Measurements from ENCODE around the gene TTLL9.
A peak's percentile ranks its signal among the peaks of the same experiment; 100 is the strongest.

TTLL9 gene

DNA sequence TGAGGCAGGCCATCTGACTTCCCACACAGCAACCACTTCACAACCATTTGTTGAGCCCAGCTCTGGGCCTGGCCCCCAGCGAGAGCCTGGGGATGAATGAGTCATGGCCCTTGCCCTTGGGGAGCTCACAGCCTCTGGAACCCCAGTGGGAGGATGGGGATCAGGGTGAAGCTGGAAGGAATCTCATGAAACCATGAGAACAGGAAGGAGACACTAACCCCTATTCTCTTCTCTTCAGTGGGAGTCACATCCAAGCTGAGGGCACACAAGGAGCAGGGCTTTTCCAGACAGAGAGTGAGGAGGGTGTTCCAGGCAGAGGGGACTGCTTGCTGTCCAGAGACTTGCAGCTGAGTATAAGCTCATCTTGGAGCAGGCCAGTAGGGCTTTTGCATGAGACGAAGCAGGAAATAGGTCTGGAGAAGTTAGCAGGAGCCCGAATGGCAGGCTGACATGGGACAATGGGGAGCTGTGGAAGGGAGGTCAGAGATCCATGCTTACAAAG lies 32.5 kb upstream of the TTLL9 start:
- Histone ChIP-seq H3K4me1 (ENCODE audit: control insufficient read depth, insufficient read depth, low read length, unreplicated experiment) (peaks cover 59% of the 10 kb centered on the region), H3K4me3 (ENCODE audit: low read depth, low read length) (peak overlapping the region; percentile 15; the same call in 1 of the 2 replicates), H2AFZ (ENCODE audit: low read length, unreplicated experiment) (no peak overlapping the region), H3K36me3 (ENCODE audit: insufficient read depth, low read length) (no peaks in the 10 kb centered on the region), H3K27ac (ENCODE audit: low read depth, low read length) (peak overlapping the region; percentile 34; the same call in 1 of the 2 replicates), H3K27me3 (ENCODE audit: insufficient read depth, low read length) (no peaks in the 10 kb centered on the region), H3K79me2 (ENCODE audit: control insufficient read depth, insufficient read depth, low read length, unreplicated experiment) (no peaks in the 10 kb centered on the region)

DNA sequence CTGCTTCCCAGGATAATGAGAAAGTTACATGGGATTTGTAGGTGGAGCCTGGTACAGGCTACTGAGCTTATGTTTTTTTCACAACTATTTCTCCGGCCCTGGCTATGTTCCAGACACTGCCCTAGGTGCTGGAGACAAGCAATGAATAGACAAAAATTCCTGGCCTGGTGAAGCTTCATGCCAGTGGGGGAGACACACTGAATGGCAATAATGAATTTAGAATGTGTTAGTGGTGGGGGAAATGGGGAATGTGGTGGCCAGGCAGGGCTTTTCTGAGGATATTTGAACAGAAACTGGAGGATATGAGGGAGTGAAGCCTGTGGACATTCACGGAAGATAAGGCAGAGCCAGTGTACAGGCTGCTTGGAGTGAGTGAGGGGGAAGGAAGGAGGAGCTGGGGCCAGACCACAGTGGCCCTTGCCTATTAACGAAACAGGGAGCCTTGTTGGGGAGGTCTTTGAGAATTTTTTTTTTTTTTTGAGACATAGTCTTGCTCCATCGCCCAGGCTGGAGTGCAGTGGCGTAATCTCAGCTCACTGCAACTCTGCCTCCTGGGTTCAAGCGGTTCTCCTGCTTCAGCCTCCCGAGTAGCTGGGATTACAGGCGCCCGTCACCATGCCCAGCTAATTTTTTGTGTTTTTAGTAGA lies 31.7 kb upstream of the TTLL9 start:
- Histone ChIP-seq H3K4me1 (ENCODE audit: control insufficient read depth, insufficient read depth, low read length, unreplicated experiment) (peaks cover 68% of the 10 kb centered on the region), H3K79me2 (ENCODE audit: control insufficient read depth, insufficient read depth, low read length, unreplicated experiment) (no peaks in the 10 kb centered on the region), H2AFZ (ENCODE audit: low read length, unreplicated experiment) (no peak overlapping the region), H3K27ac (ENCODE audit: low read depth, low read length) (no peak overlapping the region), H3K4me3 (ENCODE audit: low read depth, low read length) (no peak overlapping the region), H3K27me3 (ENCODE audit: insufficient read depth, low read length) (no peaks in the 10 kb centered on the region), H3K36me3 (ENCODE audit: insufficient read depth, low read length) (no peaks in the 10 kb centered on the region)

DNA sequence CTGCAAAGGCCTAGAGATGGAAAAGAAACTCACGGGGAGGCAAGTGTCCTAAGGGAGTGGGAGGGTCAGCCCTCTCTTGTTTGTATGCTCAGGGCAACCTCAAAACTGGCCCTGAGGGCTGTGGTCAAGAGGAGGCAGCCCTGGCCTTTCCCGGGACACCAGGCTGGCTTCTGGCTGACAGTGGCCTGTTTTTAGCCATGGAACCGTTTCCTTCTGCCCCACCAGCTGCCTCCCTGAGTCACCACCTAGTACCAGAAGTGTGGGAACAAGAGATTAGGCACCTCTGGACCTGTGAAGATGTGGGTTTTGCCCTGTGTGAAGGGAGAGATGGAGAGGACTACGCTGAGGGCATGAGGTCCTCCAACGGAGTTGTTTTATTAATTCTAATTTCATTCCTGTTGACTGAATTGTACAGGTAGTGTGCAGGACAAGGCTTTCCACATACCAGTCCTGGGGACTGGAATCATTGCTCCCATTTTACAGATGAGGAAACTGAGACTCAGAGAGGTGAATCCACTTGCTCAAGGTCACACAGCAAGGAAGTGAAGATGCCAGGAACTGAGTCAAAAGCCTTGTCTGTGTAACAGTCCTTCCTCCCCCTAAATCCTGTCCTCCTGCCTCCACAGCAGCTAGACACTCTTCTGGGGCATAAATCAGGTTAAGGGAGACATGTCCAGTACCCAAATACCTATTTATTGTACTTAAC lies 30.5 kb upstream of the TTLL9 start:
- Histone ChIP-seq H3K4me1 (ENCODE audit: control insufficient read depth, insufficient read depth, low read length, unreplicated experiment) (peaks cover 70% of the 10 kb centered on the region), H3K4me3 (ENCODE audit: low read depth, low read length) (no peak overlapping the region), H3K36me3 (ENCODE audit: insufficient read depth, low read length) (no peaks in the 10 kb centered on the region), H3K27ac (ENCODE audit: low read depth, low read length) (no peak overlapping the region), H3K27me3 (ENCODE audit: insufficient read depth, low read length) (no peaks in the 10 kb centered on the region), H3K79me2 (ENCODE audit: control insufficient read depth, insufficient read depth, low read length, unreplicated experiment) (no peaks in the 10 kb centered on the region), H2AFZ (ENCODE audit: low read length, unreplicated experiment) (no peak overlapping the region)

- H3K36me3 ChIP-seq (ENCODE audit: insufficient read depth, low read length), result no peaks in the 10 kb centered on the region
- no peaks in the 10 kb centered on the region for H3K79me2 ChIP-seq (ENCODE audit: control insufficient read depth, insufficient read depth, low read length, unreplicated experiment)
- no peaks in the 10 kb centered on the region for H3K27me3 ChIP-seq (ENCODE audit: insufficient read depth, low read length)
- peaks cover 60% of the 10 kb centered on the region for H3K4me1 ChIP-seq (ENCODE audit: control insufficient read depth, insufficient read depth, low read length, unreplicated experiment)
- no peak overlapping the region for H3K4me3 ChIP-seq (ENCODE audit: low read depth, low read length)
- H3K27ac ChIP-seq (ENCODE audit: low read depth, low read length), result peak overlapping the region; percentile 48; the same call in 1 of the 2 replicates
- H2AFZ ChIP-seq (ENCODE audit: low read length, unreplicated experiment), result no peak overlapping the region
Measured at GRCh38 chr20:31840906-31841816, 29.3 kb upstream of the TTLL9 start.

- Histone ChIP-seq H3K27me3 (ENCODE audit: insufficient read depth, low read length) (no peaks in the 10 kb centered on the region), H3K36me3 (ENCODE audit: insufficient read depth, low read length) (no peaks in the 10 kb centered on the region), H3K27ac (ENCODE audit: low read depth, low read length) (peak overlapping the region; percentile 79), H3K4me1 (ENCODE audit: control insufficient read depth, insufficient read depth, low read length, unreplicated experiment) (peaks cover 53% of the 10 kb centered on the region), H2AFZ (ENCODE audit: low read length, unreplicated experiment) (no peak overlapping the region), H3K4me3 (ENCODE audit: low read depth, low read length) (peak overlapping the region; percentile 45), H3K79me2 (ENCODE audit: control insufficient read depth, insufficient read depth, low read length, unreplicated experiment) (no peaks in the 10 kb centered on the region)
Measured at GRCh38 chr20:31841928-31842327, 28.5 kb upstream of the TTLL9 start.

DNA sequence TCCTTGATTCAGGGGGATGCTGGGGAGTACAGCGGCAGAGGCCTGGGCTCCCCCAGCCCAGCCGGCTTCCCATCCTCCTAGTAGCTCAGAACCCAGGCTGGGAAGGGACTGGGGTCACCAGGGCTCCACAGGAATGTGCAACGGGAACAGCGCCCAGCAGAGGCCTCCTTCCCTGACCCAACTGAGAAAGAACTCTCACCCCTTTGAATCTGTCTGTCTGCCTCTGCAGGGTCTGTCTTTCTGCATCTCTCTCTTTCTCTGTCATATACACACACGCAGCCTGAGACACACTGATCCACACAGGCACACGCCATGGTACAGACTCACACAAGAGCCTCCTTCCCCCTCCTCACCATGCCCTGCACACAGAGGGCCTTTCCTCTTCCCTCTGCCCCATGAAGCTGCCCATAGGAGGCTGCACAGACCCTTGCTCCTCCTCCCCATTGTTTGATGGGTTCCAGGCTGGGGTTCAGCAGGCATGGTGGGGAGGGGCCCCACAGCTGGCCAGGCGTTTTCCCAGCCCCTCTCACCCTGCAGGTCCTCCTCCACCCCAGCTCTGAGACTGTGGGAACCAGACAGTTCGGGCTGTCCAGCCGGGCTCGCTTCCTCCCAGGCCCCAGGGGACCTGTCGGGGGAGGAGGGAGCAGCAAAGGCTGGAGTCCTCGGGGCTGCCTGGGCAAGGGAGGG lies 27.8 kb upstream of the TTLL9 start:
- no peak overlapping the region for H2AFZ ChIP-seq (ENCODE audit: low read length, unreplicated experiment)

DNA sequence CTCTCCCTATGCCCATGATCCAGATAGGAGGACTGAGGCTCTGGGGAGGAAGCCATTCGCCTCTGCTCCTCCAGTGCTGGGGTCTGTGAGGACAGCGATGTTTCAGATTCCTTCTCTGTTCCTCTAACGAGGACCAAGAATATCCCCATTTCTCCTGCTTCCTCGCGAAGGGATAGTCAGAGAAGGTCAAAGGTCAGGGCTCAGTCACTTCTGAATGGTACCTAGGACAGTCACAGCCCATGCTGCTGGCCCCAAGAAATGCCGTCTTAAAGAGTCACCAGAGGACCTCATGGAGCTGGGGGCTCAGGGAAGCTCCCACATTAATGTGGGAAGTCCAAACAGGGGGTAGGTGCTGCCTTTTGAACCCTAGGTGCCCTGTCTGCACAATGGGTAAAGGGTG lies 27.1 kb upstream of the TTLL9 start:
- Histone ChIP-seq H2AFZ (ENCODE audit: low read length, unreplicated experiment) (no peak overlapping the region), H3K4me1 (ENCODE audit: control insufficient read depth, insufficient read depth, low read length, unreplicated experiment) (peaks cover 40% of the 10 kb centered on the region), H3K27ac (ENCODE audit: low read depth, low read length) (peak overlapping the region; percentile 79; the same call in 1 of the 2 replicates), H3K4me3 (ENCODE audit: low read depth, low read length) (no peak overlapping the region), H3K27me3 (ENCODE audit: insufficient read depth, low read length) (no peaks in the 10 kb centered on the region), H3K36me3 (ENCODE audit: insufficient read depth, low read length) (no peaks in the 10 kb centered on the region), H3K79me2 (ENCODE audit: control insufficient read depth, insufficient read depth, low read length, unreplicated experiment) (no peaks in the 10 kb centered on the region)

More for the DNA sequence above, 27.8 kb upstream of the TTLL9 start:
- Histone ChIP-seq H3K27ac (ENCODE audit: low read depth, low read length) (peak overlapping the region; percentile 79), H3K4me1 (ENCODE audit: control insufficient read depth, insufficient read depth, low read length, unreplicated experiment) (peaks cover 47% of the 10 kb centered on the region), H3K79me2 (ENCODE audit: control insufficient read depth, insufficient read depth, low read length, unreplicated experiment) (no peaks in the 10 kb centered on the region), H3K4me3 (ENCODE audit: low read depth, low read length) (peak overlapping the region; percentile 45), H3K36me3 (ENCODE audit: insufficient read depth, low read length) (no peaks in the 10 kb centered on the region), H3K27me3 (ENCODE audit: insufficient read depth, low read length) (no peaks in the 10 kb centered on the region)

- no peak overlapping the region for H2AFZ ChIP-seq (ENCODE audit: low read length, unreplicated experiment)
Measured at GRCh38 chr20:31843881-31844280, 26.6 kb upstream of the TTLL9 start.

DNA sequence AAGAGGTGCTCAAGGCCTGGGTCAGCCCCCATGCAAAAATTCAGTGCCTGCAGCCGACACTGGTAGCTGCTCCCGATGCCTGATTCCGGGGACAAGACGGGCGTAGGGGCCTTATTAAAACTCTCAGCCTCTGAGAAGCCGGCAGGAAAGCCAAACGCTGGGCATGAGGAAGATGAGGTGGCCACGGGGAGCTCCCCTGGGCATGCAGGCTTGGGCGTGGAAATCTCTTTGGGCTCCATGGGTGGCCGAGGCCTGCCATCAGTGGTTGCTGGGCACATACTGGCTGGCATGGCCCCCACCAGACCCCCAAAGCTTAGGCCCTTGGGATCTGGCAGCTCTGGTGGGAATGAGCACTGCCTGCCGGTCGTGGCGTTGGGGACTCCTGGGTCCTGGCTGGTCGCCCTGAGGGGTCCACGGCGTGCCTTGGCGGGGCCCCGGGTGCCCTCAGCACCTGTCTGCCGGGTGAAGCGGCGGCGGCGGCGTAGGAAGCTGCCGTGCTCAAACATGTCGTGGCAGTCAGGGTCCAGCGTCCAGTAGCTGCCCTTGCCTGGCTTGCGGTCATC lies 25.6 kb upstream of the TTLL9 start:
- H3K27me3 ChIP-seq (ENCODE audit: insufficient read depth, low read length), result peaks cover 10% of the 10 kb centered on the region; the same call in 1 of the 2 replicates
- H3K79me2 ChIP-seq (ENCODE audit: control insufficient read depth, insufficient read depth, low read length, unreplicated experiment), result no peaks in the 10 kb centered on the region
- H3K27ac ChIP-seq (ENCODE audit: low read depth, low read length), result no peak overlapping the region
- no peaks in the 10 kb centered on the region for H3K36me3 ChIP-seq (ENCODE audit: insufficient read depth, low read length)
- H3K4me3 ChIP-seq (ENCODE audit: low read depth, low read length), result no peak overlapping the region
- no peak overlapping the region for H2AFZ ChIP-seq (ENCODE audit: low read length, unreplicated experiment)
- peaks cover 34% of the 10 kb centered on the region for H3K4me1 ChIP-seq (ENCODE audit: control insufficient read depth, insufficient read depth, low read length, unreplicated experiment)

More at GRCh38 chr20:31843881-31844280, 26.6 kb upstream of the TTLL9 start:
- H3K27me3 ChIP-seq (ENCODE audit: insufficient read depth, low read length), result 0 out of 2 replicates have a peak, but pooled peaks cover under 1% of the 10 kb centered on the region
- H3K4me3 ChIP-seq (ENCODE audit: low read depth, low read length), result no peak overlapping the region
- no peak overlapping the region for H3K27ac ChIP-seq (ENCODE audit: low read depth, low read length)
- H3K4me1 ChIP-seq (ENCODE audit: control insufficient read depth, insufficient read depth, low read length, unreplicated experiment), result peaks cover 34% of the 10 kb centered on the region
- no peaks in the 10 kb centered on the region for H3K79me2 ChIP-seq (ENCODE audit: control insufficient read depth, insufficient read depth, low read length, unreplicated experiment)
- H3K36me3 ChIP-seq (ENCODE audit: insufficient read depth, low read length), result no peaks in the 10 kb centered on the region
